Suprapubic skin (tissue), 4 donors: ENCODE data around the gene ST3GAL4.

Experiments
- CTCF ChIP-seq, 2 donors: fragments of 200-600 bp in 1 of 2; fragments of 450-650 bp in 1 of 2; sonication (generic) in 1 of 2; IDR thresholded peaks; one replicate each; pipeline ENCODE4 v1.5.1; 2016 to 2019; ENCODE audit warnings: antibody characterized with exemption in 2 of 2, mild to moderate bottlenecking in 1 of 2, moderate library complexity in 1 of 2
- POLR2A ChIP-seq, 2 donors: fragments of 450-650 bp; IDR thresholded peaks; one replicate each; pipeline ENCODE4 v1.6.1; 2017; ENCODE audit warnings: antibody characterized with exemption in 2 of 2, mild to moderate bottlenecking in 2 of 2, moderate library complexity in 2 of 2
- POLR2AphosphoS5 ChIP-seq, 3 donors: sonication (generic); formaldehyde crosslinking; IDR thresholded peaks; one replicate each; pipeline ENCODE4 v1.6.1; 2017; ENCODE audit warnings: antibody characterized with exemption in 3 of 3

- TF ChIP-seq CTCF (IDR thresholded peaks at IDR 0.05) (no peak), POLR2AphosphoS5 (IDR thresholded peaks at IDR 0.05) (no peak), POLR2A (IDR thresholded peaks at IDR 0.05) (no peak)
Measured at GRCh38 chr11:126400479-126400878, 45.0 kb downstream of the ST3GAL4 start.
